NCI-H524 (cell line): ENCODE data around the gene GLRA3.
"Not testable (repeated sequence)": the region's sequence is repeated elsewhere in the genome, so short reads cannot be mapped to it uniquely, and the experiment has no call there.

ENCODE experiments used
- DNase-seq, 2 experiments: peaks; one replicate each; lab custom pipeline; 2025; lab: John Stamatoyannopoulos, UW

GLRA3 gene

GRCh38 chr4:174810834-174811233, 18.2 kb downstream of the GLRA3 start:
- DNase-seq, result no peak

GRCh38 chr4:174808836-174809235, 20.2 kb downstream of the GLRA3 start:
- DNase-seq, result no peak

GRCh38 chr4:174808119-174808518, 20.9 kb downstream of the GLRA3 start:
- DNase-seq, result no peak

- DNase-seq, result no peak
Observed at GRCh38 chr4:174805746-174806145, 23.3 kb downstream of the GLRA3 start.

GRCh38 chr4:174794543-174795094, 34.4 kb downstream of the GLRA3 start:
- DNase-seq, result no peak

GRCh38 chr4:174789657-174790056, 39.4 kb downstream of the GLRA3 start:
- DNase-seq, result no peak

- not testable (repeated sequence) for DNase-seq
Observed at GRCh38 chr4:174778274-174778986, 50.6 kb downstream of the GLRA3 start.

GRCh38 chr4:174775366-174775765, 53.7 kb downstream of the GLRA3 start:
- DNase-seq, result no peak

GRCh38 chr4:174764105-174764729, 64.8 kb downstream of the GLRA3 start:
- peak; percentile 0 to 42 for DNase-seq

GRCh38 chr4:174763454-174764104, 65.5 kb downstream of the GLRA3 start:
- DNase-seq, result peak; percentile 31 to 69

- no peak for DNase-seq
Observed at GRCh38 chr4:174761451-174761850, 67.6 kb downstream of the GLRA3 start.

- DNase-seq, result peak in 1 of 2 experiments; percentile 58
Observed at GRCh38 chr4:174757736-174758135, 71.3 kb downstream of the GLRA3 start.

- peak; percentile 3 to 51 for DNase-seq
Observed at GRCh38 chr4:174753021-174753420, 76.0 kb downstream of the GLRA3 start.

GRCh38 chr4:174752026-174752425, 77.0 kb downstream of the GLRA3 start:
- DNase-seq, result peak in 1 of 2 experiments; percentile 0

GRCh38 chr4:174749091-174749490, 80.0 kb downstream of the GLRA3 start:
- no peak for DNase-seq

- DNase-seq, result no peak
Observed at GRCh38 chr4:174746710-174747109, 82.3 kb downstream of the GLRA3 start.

- no peak for DNase-seq
Observed at GRCh38 chr4:174742561-174742960, 86.5 kb downstream of the GLRA3 start.

- no peak for DNase-seq
Observed at GRCh38 chr4:174739576-174739975, 89.5 kb downstream of the GLRA3 start.

GRCh38 chr4:174734181-174734580, 94.9 kb downstream of the GLRA3 start:
- no peak for DNase-seq

GRCh38 chr4:174717828-174718227, 111.2 kb downstream of the GLRA3 start:
- DNase-seq, result no peak

GRCh38 chr4:174716986-174717770, 111.9 kb downstream of the GLRA3 start:
- DNase-seq, result no peak
